ENCODE measurements around the gene OSBPL10. TPM values are rescaled to one million over a fixed set of nuclear protein-coding genes. Genes with fewer than 3 reads are reported as not detected.

OSBPL10 gene
- total RNA-seq, 4 donors from 2014 or later = 20.4 to 44.4 (median 30.2) TPM

- DNase-seq (ENCODE audit: low spot score in 2 of 2) = no peak
- 87 to 93% methylated on average over 2 of the region's 2 CpGs for WGBS, 2 donors
- intact Hi-C loops (cut with DNase I; ENCODE audit: low total_unique reads) = no loop called here
- TF ChIP-seq POLR2A (IDR thresholded peaks at IDR 0.05) (no peak), CTCF (IDR thresholded peaks at IDR 0.05) (no peak)
- H3K4me3 ChIP-seq (ENCODE audit: low read depth, poor library complexity, severe bottlenecking) = no peak overlapping the region
Measured at GRCh38 chr3:31821118-31821517, 159.9 kb downstream of the OSBPL10 start.

- no peak overlapping the region for H3K4me3 ChIP-seq (ENCODE audit: low read depth, poor library complexity, severe bottlenecking)
- 86 to 96% methylated on average over 8 of the region's 8 CpGs for WGBS, 2 donors
- no peak for DNase-seq (ENCODE audit: low spot score in 2 of 2)
- TF ChIP-seq CTCF (IDR thresholded peaks at IDR 0.05) = no peak
- no peak for TF ChIP-seq POLR2A (IDR thresholded peaks at IDR 0.05)
- intact Hi-C loops (cut with DNase I; ENCODE audit: low total_unique reads) = no loop called here
Measured at GRCh38 chr3:31819441-31819840, 161.6 kb downstream of the OSBPL10 start.

GRCh38 chr3:31817411-31817966 is 163.6 kb downstream of the OSBPL10 start:
- TF ChIP-seq CTCF (IDR thresholded peaks at IDR 0.05) (no peak), POLR2A (IDR thresholded peaks at IDR 0.05) (no peak)
- intact Hi-C loops (cut with DNase I; ENCODE audit: low total_unique reads) = no loop called here
- no peak overlapping the region for H3K4me3 ChIP-seq (ENCODE audit: low read depth, poor library complexity, severe bottlenecking)
- no peak for DNase-seq (ENCODE audit: low spot score in 2 of 2)
- WGBS, 2 donors = 85 to 100% methylated on average over 1 to 10 of the region's 10 CpGs

GRCh38 chr3:31815631-31816440 is 165.2 kb downstream of the OSBPL10 start:
- 48 to 83% methylated on average over 10 to 11 of the region's 11 CpGs for WGBS, 2 donors
- no peak overlapping the region for H3K4me3 ChIP-seq (ENCODE audit: low read depth, poor library complexity, severe bottlenecking)
- no peak for TF ChIP-seq CTCF (IDR thresholded peaks at IDR 0.05)
- no peak for TF ChIP-seq POLR2A (IDR thresholded peaks at IDR 0.05)
- DNase-seq (ENCODE audit: low spot score in 2 of 2) = no peak
- intact Hi-C loops (cut with DNase I; ENCODE audit: low total_unique reads) = no loop called here

GRCh38 chr3:31815006-31815405 is 166.1 kb downstream of the OSBPL10 start:
- no peak for DNase-seq (ENCODE audit: low spot score in 2 of 2)
- intact Hi-C loops (cut with DNase I; ENCODE audit: low total_unique reads) = no loop called here
- 86 to 87% methylated on average over 4 to 6 of the region's 6 CpGs for WGBS, 2 donors

More at GRCh38 chr3:31815006-31815405, 166.1 kb downstream of the OSBPL10 start:
- H3K4me3 ChIP-seq (ENCODE audit: low read depth, poor library complexity, severe bottlenecking) = no peak overlapping the region
- TF ChIP-seq POLR2A (IDR thresholded peaks at IDR 0.05) (no peak), CTCF (IDR thresholded peaks at IDR 0.05) (no peak)

Measured in lower leg skin (tissue), 4 donors.